Measurements from ENCODE around the gene MCTP2. TPM values are rescaled to one million over a fixed set of nuclear protein-coding genes. Genes with fewer than 3 reads are reported as not detected.

MCTP2 gene
- total and polyA plus RNA-seq, 9 of the 15 experiments (the other 6 are each of a cell fraction or from before 2014, with no cell fraction given), result 0.07 TPM; not detected in 8

DNA sequence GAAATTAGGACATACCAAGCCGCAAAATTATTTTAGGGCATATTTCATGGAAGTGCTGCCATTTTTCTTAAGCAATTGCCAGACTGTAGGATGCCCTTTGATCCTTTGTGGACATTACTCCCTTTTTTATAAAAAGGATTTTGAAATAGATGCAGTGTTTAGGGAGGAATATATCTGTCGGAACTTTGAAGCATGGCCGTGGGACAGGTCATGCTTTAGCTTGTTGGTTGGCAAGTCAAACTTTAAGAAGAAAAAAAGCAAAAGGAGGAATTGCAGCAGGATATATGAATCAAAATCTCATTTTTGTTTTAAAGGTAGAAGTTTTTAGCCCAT lies 122.1 kb downstream of the MCTP2 start:
- intact Hi-C loops (cut with micrococcal nuclease), result no loop called here
- no peak for FAIRE-seq
- Histone ChIP-seq H3K9me1 (ENCODE audit: control insufficient read depth, insufficient read depth, low read length) (no peaks in the 10 kb centered on the region), H2AFZ (ENCODE audit: low read depth, low read length) (no peak overlapping the region), H4K20me1 (replicated peaks; ENCODE audit: control insufficient read depth, insufficient read depth, low read length) (no peaks in the 10 kb centered on the region), H3K9ac (ENCODE audit: insufficient read depth in 1 of 2, low read depth in 2 of 2, low read length in 2 of 2) (no peak overlapping the region), H3K27ac (ENCODE audit: extremely low read depth, low read depth, low read length) (no peak overlapping the region), H3K36me3 (ENCODE audit: control insufficient read depth, insufficient read depth, low read length) (no peaks in the 10 kb centered on the region), H3K9me3 (replicated peaks; ENCODE audit: control insufficient read depth, insufficient read depth, low read depth, low read length) (no peaks in the 10 kb centered on the region), H3K4me2 (ENCODE audit: insufficient read depth, low read length) (no peak overlapping the region), H3K79me2 (ENCODE audit: control insufficient read depth, insufficient read depth, low read length) (no peaks in the 10 kb centered on the region), H3K4me3 (no peak overlapping the region), H3K27me3 (ENCODE audit: control insufficient read depth in 2 of 2, insufficient read depth in 2 of 2, low read length in 2 of 2) (no peaks in the 10 kb centered on the region), H3K4me1 (replicated peaks in 1 of 2; ENCODE audit: control insufficient read depth in 2 of 2, insufficient read depth in 2 of 2, low read length in 2 of 2) (no peaks in the 10 kb centered on the region)
- no peak for ATAC-seq
- TF ChIP-seq HIVEP1 (CRISPR knock-in tag; IDR thresholded peaks at IDR 0.05) (no peak), HNRNPK (IDR thresholded peaks at IDR 0.05; ENCODE audit: low read depth, low read length, poor library complexity, severe bottlenecking) (no peak), MAFF (IDR thresholded peaks at IDR 0.05; ENCODE audit: low read length) (no peak), ZC3H11A (IDR thresholded peaks at IDR 0.05; ENCODE audit: low read depth, low read length) (no peak)
- ChIA-PET CTCF (ENCODE audit: low intra/inter-chr PET ratio) (no interaction called here), POLR2A (no interaction called here)
- no peak for DNase-seq (ENCODE audit: extremely low read depth in 1 of 4, low spot score in 3 of 4)
- WGBS (ENCODE audit: insufficient coverage, low coverage, missing lambda C conversion rate), result 0% methylated on average over 3 of the region's 3 CpGs
- no TSS peak for BruUV-seq (replicated peaks)
- in situ Hi-C loops (cut with MboI), result no loop called here

DNA sequence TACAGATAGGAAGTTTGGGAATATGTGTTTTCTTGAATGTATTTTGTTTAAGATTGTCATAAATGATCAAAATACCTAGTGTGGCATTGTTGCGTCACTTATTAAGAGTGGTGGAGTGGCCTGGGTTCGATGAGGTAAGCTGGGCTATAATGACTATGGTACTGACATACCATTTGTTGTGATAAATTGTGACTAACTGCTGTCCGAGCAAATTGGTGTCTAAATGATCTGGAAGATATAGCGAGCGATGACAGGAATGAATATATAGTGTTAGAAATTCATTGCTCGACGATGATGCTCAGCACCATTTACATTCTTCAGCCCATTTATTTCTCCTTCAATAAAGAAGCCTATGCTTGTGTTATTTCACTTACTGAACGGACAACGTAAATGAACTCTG lies 123.3 kb downstream of the MCTP2 start:
- intact Hi-C loops (cut with micrococcal nuclease), result no loop called here

More for the DNA sequence above, 123.3 kb downstream of the MCTP2 start:
- TF ChIP-seq BRD9 (IDR thresholded peaks at IDR 0.05; ENCODE audit: low read depth, partially characterized antibody) (no peak), SIN3B (IDR thresholded peaks at IDR 0.05; ENCODE audit: low read depth) (no peak), RBM17 (IDR thresholded peaks at IDR 0.05; ENCODE audit: borderline replicate concordance, low read depth, low read length) (no peak), BACH1 (tag; IDR thresholded peaks at IDR 0.05) (no peak), SETDB1 (IDR thresholded peaks at IDR 0.05; ENCODE audit: low read length) (no peak), PHTF2 (CRISPR knock-in tag; IDR thresholded peaks at IDR 0.05) (no peak), ZNF140 (CRISPR knock-in tag; IDR thresholded peaks at IDR 0.05) (no peak), TEAD4 (IDR thresholded peaks at IDR 0.05; ENCODE audit: low read length) (no peak), TEAD4 (CRISPR knock-in tag; IDR thresholded peaks at IDR 0.05; ENCODE audit: borderline replicate concordance) (no peak), PPARD (CRISPR knock-in tag; IDR thresholded peaks at IDR 0.05) (no peak), MEF2D (tag; conservative IDR thresholded peaks at IDR 0.05; ENCODE audit: low read depth) (no peak)
- ChIA-PET CTCF (ENCODE audit: low intra/inter-chr PET ratio) (no interaction called here), POLR2A (no interaction called here)
- no peaks in the 10 kb centered on the region for H3K27me3 ChIP-seq (ENCODE audit: control insufficient read depth in 2 of 2, insufficient read depth in 2 of 2, low read length in 2 of 2)
- H4K20me1 ChIP-seq (replicated peaks; ENCODE audit: control insufficient read depth, insufficient read depth, low read length), result no peaks in the 10 kb centered on the region
- no peaks in the 10 kb centered on the region for H3K36me3 ChIP-seq (ENCODE audit: control insufficient read depth, insufficient read depth, low read length)
- H3K27ac ChIP-seq (ENCODE audit: extremely low read depth, low read depth, low read length), result no peak overlapping the region
- 0% methylated on average over 9 of the region's 9 CpGs for WGBS (ENCODE audit: insufficient coverage, low coverage, missing lambda C conversion rate)
- ATAC-seq (no peak), FAIRE-seq (no peak), DNase-seq (ENCODE audit: extremely low read depth in 1 of 4, low spot score in 3 of 4) (no peak)
- H3K9me3 ChIP-seq (replicated peaks; ENCODE audit: control insufficient read depth, insufficient read depth, low read depth, low read length), result no peaks in the 10 kb centered on the region; the same call in 1 of the 2 replicates
- H3K4me2 ChIP-seq (ENCODE audit: insufficient read depth, low read length), result no peak overlapping the region
- H3K79me2 ChIP-seq (ENCODE audit: control insufficient read depth, insufficient read depth, low read length), result no peaks in the 10 kb centered on the region
- no TSS peak for BruUV-seq (replicated peaks)
- no peak overlapping the region for H3K4me3 ChIP-seq
- no peak overlapping the region for H2AFZ ChIP-seq (ENCODE audit: low read depth, low read length)
- H3K4me1 ChIP-seq (replicated peaks in 1 of 2; ENCODE audit: control insufficient read depth in 2 of 2, insufficient read depth in 2 of 2, low read length in 2 of 2), result no peaks in the 10 kb centered on the region
- no peaks in the 10 kb centered on the region for H3K9me1 ChIP-seq (ENCODE audit: control insufficient read depth, insufficient read depth, low read length)
- in situ Hi-C loops (cut with MboI), result no loop called here
- no peak overlapping the region for H3K9ac ChIP-seq (ENCODE audit: insufficient read depth in 1 of 2, low read depth in 2 of 2, low read length in 2 of 2)

Data from K562 (cell line).